Stimulated activated naive CD8-positive, alpha-beta T cell treated with anti-CD3 and anti-CD28 coated beads, Interleukin-15, amount 100 ng/mL, for 72 hours (primary cell): Measurements from ENCODE around the gene ATP2B2.
A peak's percentile ranks its signal among the peaks of the same experiment; 100 is the strongest.

ENCODE experiments used
- ATAC-seq: fragments of 150-1000 bp; cut with Tn5 transposase; 2 replicates; pipeline ENCODE4 v1.10.0; 2021; ENCODE audit warnings: mild to moderate bottlenecking, moderate library complexity
- DNase-seq, 2 donors: peaks; one replicate each; pipeline ENCODE4 v3.0.0; 2021 to 2022
- H3K27ac Mint-ChIP-seq, 2 donors: one replicate each; pipeline ENCODE4 v1.8.0; 2022; ENCODE audit warnings: mild to moderate bottlenecking in 2 of 2, mixed read lengths in 2 of 2, moderate library complexity in 2 of 2
- H3K27me3 Mint-ChIP-seq: one replicate; pipeline ENCODE4 v1.8.0; 2022; ENCODE audit warnings: mixed read lengths
- H3K4me1 Mint-ChIP-seq: one replicate; pipeline ENCODE4 v1.8.0; 2022; ENCODE audit warnings: mild to moderate bottlenecking, mixed read lengths
- H3K4me3 Mint-ChIP-seq, 2 donors: one replicate each; pipeline ENCODE4 v1.8.0; 2022; ENCODE audit warnings: mild to moderate bottlenecking in 2 of 2, mixed read lengths in 2 of 2, moderate library complexity in 1 of 2
- H3K9me3 Mint-ChIP-seq, 2 donors: one replicate each; pipeline ENCODE4 v1.8.0; 2022; ENCODE audit warnings: mixed read lengths in 2 of 2

ATP2B2 gene

DNA sequence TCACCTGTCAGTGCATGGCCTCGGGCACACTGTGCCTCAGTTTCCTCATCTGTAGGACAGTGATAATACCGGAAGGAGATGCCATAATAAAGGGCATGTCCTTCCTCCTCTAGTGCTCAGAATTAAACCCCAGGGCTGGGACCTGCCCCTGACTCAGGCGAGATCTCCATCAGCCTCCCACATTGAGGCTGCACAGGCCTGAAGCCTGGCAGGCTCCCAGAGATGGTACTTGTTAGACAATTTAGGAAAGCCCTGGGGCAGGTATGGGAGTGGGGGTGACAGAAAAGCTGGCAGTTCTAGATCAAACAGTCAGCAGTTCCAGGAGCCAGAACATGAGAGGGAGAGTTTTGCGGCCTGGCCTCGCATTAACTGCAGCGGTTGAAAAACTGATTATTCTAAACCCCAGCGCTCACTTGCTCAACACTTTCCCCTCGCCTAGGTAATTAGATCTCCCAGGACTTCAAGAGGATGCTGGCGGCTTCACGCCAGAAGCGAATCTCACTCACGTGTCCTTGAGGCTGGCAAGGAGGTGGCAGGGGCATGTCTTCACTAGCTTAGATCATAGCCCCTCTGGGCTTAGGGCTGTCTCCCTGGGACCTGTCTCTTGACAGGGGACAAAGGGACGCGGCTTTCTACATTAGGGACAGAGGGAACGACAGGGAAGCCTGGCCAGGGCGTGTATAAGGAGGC is 73.1 kb downstream of the ATP2B2 start:
- ATAC-seq (no peak), DNase-seq (no peak)
- Mint-ChIP-seq H3K27ac (no peak overlapping the region), H3K9me3 (no peaks in the 10 kb centered on the region), H3K4me3 (no peak overlapping the region), H3K27me3 (no peaks in the 10 kb centered on the region), H3K4me1 (peaks cover 20% of the 10 kb centered on the region)

- Mint-ChIP-seq H3K27me3 (no peaks in the 10 kb centered on the region), H3K27ac (no peak overlapping the region), H3K9me3 (no peaks in the 10 kb centered on the region), H3K4me1 (peaks cover 7% of the 10 kb centered on the region), H3K4me3 (no peak overlapping the region)
- no peak for DNase-seq
- ATAC-seq = no peak
These were observed 74.6 kb downstream of the ATP2B2 start for GRCh38 chr3:10430805-10431204.

GRCh38 chr3:10428406-10429091 is 76.8 kb downstream of the ATP2B2 start:
- H3K27ac Mint-ChIP-seq = no peak overlapping the region
- no peaks in the 10 kb centered on the region for H3K4me1 Mint-ChIP-seq
- ATAC-seq (no peak), DNase-seq (no peak)
- H3K27me3 Mint-ChIP-seq = no peaks in the 10 kb centered on the region
- no peak overlapping the region for H3K4me3 Mint-ChIP-seq
- H3K9me3 Mint-ChIP-seq = no peaks in the 10 kb centered on the region

DNA sequence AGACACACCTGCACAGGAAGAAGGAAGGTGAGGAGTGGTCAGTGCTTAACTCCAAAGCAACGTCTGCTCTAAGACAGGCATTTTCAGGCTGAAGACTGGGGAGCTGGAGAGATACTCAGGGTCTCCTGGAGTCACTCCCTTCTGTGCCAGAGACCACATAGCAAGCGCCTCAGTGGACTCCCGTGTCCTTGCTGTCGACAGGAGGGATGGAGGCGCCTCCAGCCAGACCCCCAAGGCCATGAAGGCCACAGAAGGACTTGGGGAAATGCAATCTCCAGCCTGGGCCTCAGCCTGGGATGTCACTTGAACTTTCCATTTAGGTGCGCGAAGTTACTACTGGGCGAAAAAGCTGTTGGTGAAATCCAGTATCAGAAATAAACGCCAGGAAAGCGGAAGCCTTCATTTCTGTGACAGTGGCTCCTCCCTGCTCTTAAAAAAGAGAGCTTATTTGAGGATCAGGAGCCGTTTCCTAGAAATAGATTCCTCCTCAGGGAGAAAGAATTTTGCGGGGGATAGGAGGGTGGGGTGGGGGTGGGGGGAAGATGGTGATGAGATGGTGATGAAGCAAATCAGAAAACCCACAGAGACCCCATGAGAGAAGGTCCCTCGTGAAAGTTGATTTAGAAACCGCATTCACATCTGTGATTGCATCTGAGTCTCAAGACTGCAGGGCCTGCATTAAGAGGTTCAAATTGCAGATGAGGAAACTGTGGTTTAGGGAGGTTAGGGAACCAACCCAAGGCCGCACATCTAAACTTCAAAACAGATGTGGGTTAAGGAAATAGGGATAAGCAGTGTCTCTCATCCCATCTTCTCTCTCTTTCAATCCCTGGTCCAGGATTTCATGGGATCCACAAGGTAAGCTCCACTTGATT is 78.8 kb downstream of the ATP2B2 start:
- Mint-ChIP-seq H3K4me1 (no peaks in the 10 kb centered on the region), H3K9me3 (no peaks in the 10 kb centered on the region), H3K4me3 (no peak overlapping the region), H3K27me3 (no peaks in the 10 kb centered on the region), H3K27ac (no peak overlapping the region)
- DNase-seq = no peak
- no peak for ATAC-seq

DNA sequence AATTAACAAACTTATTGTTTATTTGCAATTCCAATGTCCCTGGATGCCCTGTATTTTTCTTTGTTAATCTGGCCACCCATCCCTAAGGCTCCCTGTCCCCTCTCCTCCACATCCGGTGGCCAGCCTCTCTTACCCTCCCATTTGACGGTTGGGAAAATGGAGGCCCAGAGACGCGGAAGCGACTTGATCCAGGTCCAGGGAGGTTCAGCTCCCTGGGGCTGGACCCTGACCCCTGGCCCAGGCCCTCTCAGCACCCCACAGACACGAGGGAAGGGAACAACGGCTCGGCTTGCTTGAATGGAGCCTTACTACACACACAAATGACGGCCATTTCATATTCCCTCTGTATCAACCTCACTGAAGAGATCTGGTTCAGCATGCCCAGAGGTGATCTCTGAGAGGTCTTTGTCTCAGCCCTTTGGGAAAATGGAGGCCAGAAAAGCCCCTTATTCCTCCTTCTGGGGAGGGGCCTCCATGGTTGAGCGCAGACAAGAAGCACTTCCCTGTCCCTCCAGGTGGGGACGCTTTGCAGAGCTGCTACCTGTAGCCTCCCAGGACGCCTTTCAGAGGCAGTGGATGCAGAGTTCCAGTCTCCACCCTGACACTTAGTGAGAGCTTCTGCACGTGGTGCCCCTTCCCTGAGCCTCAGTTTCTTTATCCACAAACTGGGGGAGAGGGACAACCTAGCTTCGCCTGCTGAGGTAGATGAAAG is 82.1 kb downstream of the ATP2B2 start:
- Mint-ChIP-seq H3K4me1 (peaks cover 12% of the 10 kb centered on the region), H3K4me3 (no peak overlapping the region), H3K27me3 (no peaks in the 10 kb centered on the region), H3K9me3 (no peaks in the 10 kb centered on the region), H3K27ac (no peak overlapping the region)
- DNase-seq (no peak), ATAC-seq (no peak)

DNA sequence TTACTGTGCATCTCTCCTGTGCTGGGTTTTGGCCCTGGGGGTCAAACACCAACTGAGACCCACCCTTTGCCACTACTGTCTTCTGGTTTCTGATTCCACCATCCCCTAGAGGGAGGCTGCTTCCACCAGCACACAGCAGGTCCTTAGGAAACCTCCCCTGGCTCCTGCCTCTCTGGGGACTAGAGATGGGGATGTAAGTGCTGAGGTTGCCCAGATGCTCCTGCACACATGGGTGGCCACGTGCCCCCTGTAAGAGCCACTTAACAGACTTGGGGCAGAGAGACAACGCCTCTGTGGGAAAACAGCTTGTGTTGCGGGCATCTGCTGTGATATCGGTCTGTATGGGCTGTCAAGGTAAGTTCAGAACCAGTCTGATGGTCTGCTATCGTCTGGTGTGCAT is 83.4 kb downstream of the ATP2B2 start:
- H3K4me3 Mint-ChIP-seq = no peak overlapping the region
- H3K27ac Mint-ChIP-seq = no peak overlapping the region
- H3K27me3 Mint-ChIP-seq = no peaks in the 10 kb centered on the region
- H3K4me1 Mint-ChIP-seq = peaks cover 12% of the 10 kb centered on the region
- no peaks in the 10 kb centered on the region for H3K9me3 Mint-ChIP-seq
- DNase-seq (no peak), ATAC-seq (no peak)

DNA sequence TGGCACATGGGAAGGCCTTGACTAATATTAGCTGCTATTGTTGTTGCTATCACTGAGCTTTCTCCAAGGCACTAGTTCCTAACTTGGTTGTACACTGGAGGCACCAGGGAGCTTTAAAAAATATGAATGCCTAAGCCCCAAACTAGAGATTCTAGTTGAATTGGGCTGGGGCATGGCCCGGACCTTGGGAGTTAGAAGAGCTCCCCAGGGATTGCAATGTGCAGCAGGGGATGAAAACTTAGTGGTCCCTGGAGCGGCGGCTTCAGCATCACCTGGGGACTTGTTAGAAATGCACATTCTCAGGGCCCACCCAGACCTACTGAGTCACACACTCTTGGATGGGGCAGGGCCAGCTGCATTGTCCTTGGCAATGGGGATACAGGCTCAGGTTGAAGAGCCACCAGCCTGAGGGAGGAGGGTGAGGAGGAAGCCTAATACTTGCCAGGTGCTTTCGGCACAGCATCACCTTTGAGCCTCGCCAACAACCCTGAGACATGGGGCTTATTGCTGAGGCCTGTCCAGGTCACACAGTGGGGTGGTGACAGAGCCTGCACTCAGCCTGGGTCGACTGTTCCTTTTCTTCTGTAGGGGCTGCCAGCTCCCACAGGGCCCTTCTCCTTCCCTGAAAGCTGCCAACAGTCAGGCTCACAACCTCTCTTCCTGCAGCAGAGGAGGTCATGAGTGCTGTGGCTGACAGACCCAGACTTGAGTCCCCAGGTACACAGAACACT is 84.5 kb downstream of the ATP2B2 start:
- Mint-ChIP-seq H3K27ac (peak overlapping the region in 1 of 2 donors; percentile 16), H3K9me3 (no peaks in the 10 kb centered on the region), H3K4me3 (no peak overlapping the region), H3K27me3 (peaks cover 9% of the 10 kb centered on the region), H3K4me1 (peaks cover 12% of the 10 kb centered on the region)
- DNase-seq (no peak), ATAC-seq (no peak)

- H3K27ac Mint-ChIP-seq = no peak overlapping the region
- DNase-seq = peak in 1 of 2 donors; percentile 41
- ATAC-seq = peak; percentile 81
- no peak overlapping the region for H3K4me3 Mint-ChIP-seq
- no peaks in the 10 kb centered on the region for H3K9me3 Mint-ChIP-seq
- H3K27me3 Mint-ChIP-seq = peaks cover 9% of the 10 kb centered on the region
- peaks cover 12% of the 10 kb centered on the region for H3K4me1 Mint-ChIP-seq
These were observed 85.7 kb downstream of the ATP2B2 start for GRCh38 chr3:10419637-10420232.

GRCh38 chr3:10417847-10418246 is 87.5 kb downstream of the ATP2B2 start:
- H3K27me3 Mint-ChIP-seq = peaks cover 9% of the 10 kb centered on the region
- ATAC-seq (peak; percentile 55), DNase-seq (no peak)
- H3K9me3 Mint-ChIP-seq = no peaks in the 10 kb centered on the region
- H3K27ac Mint-ChIP-seq = no peak overlapping the region
- H3K4me3 Mint-ChIP-seq = no peak overlapping the region
- peaks cover 12% of the 10 kb centered on the region for H3K4me1 Mint-ChIP-seq

GRCh38 chr3:10416730-10417300 is 88.6 kb downstream of the ATP2B2 start:
- H3K4me3 Mint-ChIP-seq = no peak overlapping the region

GRCh38 chr3:10413041-10413440 is 92.3 kb downstream of the ATP2B2 start:
- Mint-ChIP-seq H3K9me3 (no peaks in the 10 kb centered on the region), H3K27me3 (peaks cover 9% of the 10 kb centered on the region), H3K27ac (peak overlapping the region in 1 of 2 donors; percentile 39), H3K4me1 (no peaks in the 10 kb centered on the region), H3K4me3 (no peak overlapping the region)
- ATAC-seq (no peak), DNase-seq (no peak)

More at GRCh38 chr3:10416730-10417300, 88.6 kb downstream of the ATP2B2 start:
- DNase-seq (no peak), ATAC-seq (no peak)
- peaks cover 9% of the 10 kb centered on the region for H3K27me3 Mint-ChIP-seq
- H3K4me1 Mint-ChIP-seq = peaks cover 12% of the 10 kb centered on the region
- H3K27ac Mint-ChIP-seq = peak overlapping the region in 1 of 2 donors; percentile 82
- no peaks in the 10 kb centered on the region for H3K9me3 Mint-ChIP-seq

- Mint-ChIP-seq H3K9me3 (no peaks in the 10 kb centered on the region), H3K27ac (no peak overlapping the region), H3K4me3 (no peak overlapping the region), H3K27me3 (peaks cover 8% of the 10 kb centered on the region), H3K4me1 (no peaks in the 10 kb centered on the region)
- ATAC-seq (no peak), DNase-seq (no peak)
These were observed 93.6 kb downstream of the ATP2B2 start for GRCh38 chr3:10411598-10412332.

GRCh38 chr3:10410383-10411002 is 94.9 kb downstream of the ATP2B2 start:
- no peak for DNase-seq
- ATAC-seq = no peak
- H3K27me3 Mint-ChIP-seq = no peaks in the 10 kb centered on the region
- H3K4me1 Mint-ChIP-seq = no peaks in the 10 kb centered on the region
- no peaks in the 10 kb centered on the region for H3K9me3 Mint-ChIP-seq
- no peak overlapping the region for H3K27ac Mint-ChIP-seq
- H3K4me3 Mint-ChIP-seq = no peak overlapping the region
